SK-N-SH (cell line): ENCODE measurements around the gene DBX2. TPM values are rescaled to one million over a fixed set of nuclear protein-coding genes. Genes with fewer than 3 reads are reported as not detected.

Experiments
- CTCF ChIA-PET: fragments of 300-600, 350-600 bp; formaldehyde crosslinking; extraction: SDS; loops from one replicate; lab custom pipeline; 2021; lab: Yijun Ruan, JAX
- POLR2A ChIA-PET: fragments of 350-600 bp; sonication (Branson Sonifier 250); formaldehyde crosslinking; extraction: SDS; loops from one replicate; lab custom pipeline; 2020; ENCODE audit warnings: antibody characterized with exemption, inconsistent platforms; lab: Yijun Ruan, JAX
- DNase-seq: peaks from one replicate; pipeline ENCODE4 v3.0.0; 2012
- H2AFZ ChIP-seq: fragments of 200-600 bp; sonication (generic); 2 replicates; pipeline ENCODE4 v1.8.1; 2016; ENCODE audit warnings: antibody characterized with exemption, mild to moderate bottlenecking, low read depth
- H3F3A ChIP-seq: fragments of 200-600 bp; sonication (generic); replicated peaks from 2 replicates; pipeline ENCODE3; 2016; ENCODE audit warnings: antibody characterized with exemption, mild to moderate bottlenecking; ENCODE audit not compliant: insufficient read depth
- H3K27ac ChIP-seq, 2 experiments: fragments of 200-500 bp in 1 of 2; fragments of 200-600 bp in 1 of 2; sonication (Bioruptor generic) in 1 of 2; sonication (generic), shearing (Covaris generic) in 1 of 2; 2 replicates each; pipeline versions ENCODE4 v1.5.1 to v1.6.1; 2014 to 2016; ENCODE audit warnings: low read depth in 2 of 2, inconsistent platforms in 1 of 2, low read length in 1 of 2, mild to moderate bottlenecking in 1 of 2, mixed read lengths in 1 of 2
- H3K27me3 ChIP-seq: fragments of 200-600 bp; sonication (generic), shearing (Covaris generic); 2 replicates; pipeline ENCODE4 v1.6.1; 2016; ENCODE audit warnings: mixed run types; ENCODE audit not compliant: insufficient read depth
- H3K36me3 ChIP-seq, 2 experiments: fragments of 200-500 bp in 1 of 2; fragments of 200-600 bp in 1 of 2; sonication (Bioruptor generic) in 1 of 2; sonication (generic) in 1 of 2; replicated peaks in 1 of 2; 2 replicates each; pipeline versions ENCODE3 to v1.5.1; 2014 to 2016; ENCODE audit warnings: low read length in 1 of 2, mild to moderate bottlenecking in 1 of 2; ENCODE audit not compliant: insufficient read depth in 2 of 2, control insufficient read depth in 1 of 2
- H3K4me1 ChIP-seq, 2 experiments: fragments of 200-500 bp in 1 of 2; fragments of 200-600 bp in 1 of 2; sonication (Bioruptor generic) in 1 of 2; sonication (generic), shearing (Covaris generic) in 1 of 2; 2 replicates each; pipeline versions ENCODE4 v1.5.1 to v1.6.1; 2014 to 2016; ENCODE audit warnings: low read depth in 1 of 2, low read length in 1 of 2, mixed run types in 1 of 2; ENCODE audit not compliant: insufficient read depth in 2 of 2, control insufficient read depth in 1 of 2
- H3K4me2 ChIP-seq: fragments of 200-600 bp; sonication (generic), shearing (Covaris generic); 2 replicates; pipeline ENCODE4 v1.6.1; 2017; ENCODE audit warnings: mixed run types
- H3K4me3 ChIP-seq, 2 experiments: fragments of 200-500 bp in 1 of 2; fragments of 200-600 bp in 1 of 2; sonication (Bioruptor generic) in 1 of 2; sonication (generic), shearing (Covaris generic) in 1 of 2; 2 replicates each; pipeline versions ENCODE4 v1.5.1 to v1.8.1; 2014 to 2016; ENCODE audit warnings: low read depth in 2 of 2, inconsistent platforms in 1 of 2, low read length in 1 of 2, mild to moderate bottlenecking in 1 of 2, mixed read lengths in 1 of 2, moderate library complexity in 1 of 2
- H3K79me2 ChIP-seq: fragments of 200-600 bp; sonication (generic); 2 replicates; pipeline ENCODE4 v1.8.1; 2017; ENCODE audit warnings: mild to moderate bottlenecking; ENCODE audit not compliant: insufficient read depth
- H3K9ac ChIP-seq: fragments of 200-600 bp; sonication (generic); 2 replicates; pipeline ENCODE4 v1.6.1; 2017; ENCODE audit warnings: mixed run types
- H3K9me2 ChIP-seq: fragments of 200-600 bp; sonication (generic); 2 replicates; pipeline ENCODE4 v1.6.1; 2017; ENCODE audit warnings: mixed run types
- H3K9me3 ChIP-seq: fragments of 200-600 bp; sonication (generic); 2 replicates; pipeline ENCODE4 v1.6.1; 2017; ENCODE audit warnings: mixed run types, mild to moderate bottlenecking, moderate library complexity
- H4K20me1 ChIP-seq: fragments of 200-600 bp; sonication (generic); 2 replicates; pipeline ENCODE4 v1.6.1; 2017; ENCODE audit warnings: mild to moderate bottlenecking, mixed run types; ENCODE audit not compliant: insufficient read depth
- CHD2 ChIP-seq: fragments of 150-350 bp; IDR thresholded peaks from 2 replicates; pipeline ENCODE4 v1.6.1; 2018; ENCODE audit warnings: low read length; ENCODE audit not compliant: partially characterized antibody
- CTCF ChIP-seq: fragments of 200-600 bp; sonication (generic); IDR thresholded peaks from 2 replicates; pipeline ENCODE4 v1.6.1; 2017; ENCODE audit warnings: antibody characterized with exemption, mild to moderate bottlenecking, moderate library complexity
- EZH2phosphoT487 ChIP-seq: fragments of 200-600 bp; sonication (generic); IDR thresholded peaks from 2 replicates; pipeline ENCODE4 v1.6.1; 2017; ENCODE audit warnings: low read depth, mixed run types, mild to moderate bottlenecking, antibody characterized with exemption, moderate library complexity, borderline replicate concordance
- FOXJ3 ChIP-seq: sonication (generic); formaldehyde crosslinking; IDR thresholded peaks from 2 replicates; pipeline ENCODE4 v1.5.1; 2020; ENCODE audit warnings: mild to moderate bottlenecking, missing genetic modification reagents
- FOXM1 ChIP-seq: IDR thresholded peaks from 2 replicates; pipeline ENCODE4 v1.4.0; 2012; ENCODE audit warnings: low read depth, mild to moderate bottlenecking
- GABPA ChIP-seq: IDR thresholded peaks from 2 replicates; pipeline ENCODE4 v1.4.0; 2012; ENCODE audit warnings: low read depth, mild to moderate bottlenecking
- GATA2 ChIP-seq: sonication (generic); formaldehyde crosslinking; IDR thresholded peaks from 2 replicates; pipeline ENCODE4 v1.5.0; 2020; ENCODE audit warnings: mild to moderate bottlenecking, missing genetic modification reagents
- IRF3 ChIP-seq: fragments of 150-350 bp; IDR thresholded peaks from 2 replicates; pipeline ENCODE4 v1.6.1; 2016; ENCODE audit warnings: mild to moderate bottlenecking, low read depth, low read length
- MAX ChIP-seq: IDR thresholded peaks from 2 replicates; pipeline ENCODE4 v1.4.0; 2012; ENCODE audit warnings: low read depth
- NFIC ChIP-seq: IDR thresholded peaks from 2 replicates; pipeline ENCODE4 v1.4.0; 2012; ENCODE audit warnings: borderline replicate concordance
- NRF1 ChIP-seq: IDR thresholded peaks from 2 replicates; pipeline ENCODE4 v1.6.1; 2012; ENCODE audit warnings: low read depth, mild to moderate bottlenecking, low read length
- PBX3 ChIP-seq: IDR thresholded peaks from 2 replicates; pipeline ENCODE4; 2012
- POLR2AphosphoS5 ChIP-seq: IDR thresholded peaks from 2 replicates; pipeline ENCODE4 v1.6.1; 2012; ENCODE audit warnings: low read depth, low read length
- RAD21 ChIP-seq: IDR thresholded peaks from 2 replicates; pipeline ENCODE4 v1.6.1; 2012; ENCODE audit warnings: mild to moderate bottlenecking, low read length
- RCOR1 ChIP-seq: fragments of 150-350 bp; IDR thresholded peaks from 2 replicates; pipeline ENCODE4 v1.6.1; 2017; ENCODE audit warnings: antibody characterized with exemption, low read length
- REST ChIP-seq: IDR thresholded peaks from 2 replicates; pipeline ENCODE4 v1.6.1; 2012; ENCODE audit warnings: mild to moderate bottlenecking, low read depth, low read length, moderate library complexity
- RFX5 ChIP-seq: IDR thresholded peaks from 2 replicates; pipeline ENCODE4 v1.6.1; 2012; ENCODE audit warnings: mild to moderate bottlenecking, improper control_type of control experiment, low read length
- SIN3A ChIP-seq: IDR thresholded peaks from 2 replicates; pipeline ENCODE4 v1.6.1; 2012; ENCODE audit warnings: low read depth, mild to moderate bottlenecking, low read length, moderate library complexity, borderline replicate concordance
- SMC3 ChIP-seq: IDR thresholded peaks from 2 replicates; pipeline ENCODE4 v1.6.1; 2012; ENCODE audit warnings: low read depth, low read length, improper control_type of control experiment
- TAF1 ChIP-seq: IDR thresholded peaks from 2 replicates; pipeline ENCODE4 v1.6.1; 2012; ENCODE audit warnings: low read depth, mild to moderate bottlenecking, low read length, moderate library complexity, borderline replicate concordance
- USF1 ChIP-seq: IDR thresholded peaks from 2 replicates; pipeline ENCODE4 v1.4.0; 2012; ENCODE audit warnings: low read depth, borderline replicate concordance
- YY1 ChIP-seq: IDR thresholded peaks from 2 replicates; pipeline ENCODE4 v1.4.0; 2012; ENCODE audit warnings: low read depth, mild to moderate bottlenecking
- WGBS: methylation state at CpG from one replicate; pipeline ENCODE4 v1.1.6; 2017; ENCODE audit warnings: low lambda C conversion rate; 5-methylcytosine and 5-hydroxymethylcytosine counted together
- polyA plus RNA-seq, 3 experiments: library from polyadenylated mRNA; depleted of rRNA; stranded (reverse); fragments of >200 nt; gene quantifications; 2 replicates each; pipeline ENCODE4 v1.2.3, GENCODE V29; 2012

Gene DBX2
- polyA plus RNA-seq, 1 of the 3 experiments (the other 2 are of a cell fraction), result not detected

- no peak for TF ChIP-seq CTCF
- TF ChIP-seq RFX5, result no peak
- no peak for TF ChIP-seq SMC3
- TF ChIP-seq SIN3A, result no peak
- TF ChIP-seq PBX3, result no peak
- no peak for TF ChIP-seq TAF1
Measured at GRCh38 chr12:44999355-44999754, 51.5 kb downstream of the DBX2 start (continued).

GRCh38 chr12:44993161-44993560, 57.7 kb downstream of the DBX2 start:
- CTCF ChIA-PET, result interaction anchor here (1.3 kb wide), 1 partner anchor 44 kb away, joined by 5 read pairs; no protein-coding TSS in a partner anchor
- TF ChIP-seq FOXM1, result no peak
- no peak for TF ChIP-seq CHD2
- no peak for TF ChIP-seq RAD21
- no peak for TF ChIP-seq REST
- no peak for TF ChIP-seq NFIC
- no peak for TF ChIP-seq EZH2phosphoT487
- TF ChIP-seq IRF3, result no peak
- TF ChIP-seq YY1, result no peak
- TF ChIP-seq FOXJ3 (CRISPR knock-in tag), result no peak
- no peak for TF ChIP-seq RFX5
- no peak for TF ChIP-seq USF1
- no peak for TF ChIP-seq RCOR1
- TF ChIP-seq CTCF, result no peak
- TF ChIP-seq NRF1, result no peak
- TF ChIP-seq GATA2 (CRISPR knock-in tag), result no peak
- no peak for TF ChIP-seq POLR2AphosphoS5
- TF ChIP-seq MAX, result no peak
- TF ChIP-seq GABPA, result no peak

More at GRCh38 chr12:44993161-44993560, 57.7 kb downstream of the DBX2 start:
- H3K27me3 ChIP-seq, result no peaks in the 10 kb centered on the region
- no peak overlapping the region for H2AFZ ChIP-seq
- no peak overlapping the region for H3K4me2 ChIP-seq
- H3K9ac ChIP-seq, result no peak overlapping the region
- POLR2A ChIA-PET, result no interaction called here
- no peaks in the 10 kb centered on the region for H3K9me3 ChIP-seq
- H3K36me3 ChIP-seq, result no peaks in the 10 kb centered on the region
- no peaks in the 10 kb centered on the region for H3K9me2 ChIP-seq
- no peak overlapping the region for H3K4me3 ChIP-seq
- H3K4me1 ChIP-seq, result no peaks in the 10 kb centered on the region
- no peaks in the 10 kb centered on the region for H3K79me2 ChIP-seq
- H3K27ac ChIP-seq, result no peak overlapping the region
- no peak for DNase-seq
- no peaks in the 10 kb centered on the region for H4K20me1 ChIP-seq
- WGBS, result 4% methylated on average over 1 of the region's 1 CpG
- H3F3A ChIP-seq, result no peaks in the 10 kb centered on the region
